ENCODE results near the gene RPL12. TPM values are rescaled to one million over a fixed set of nuclear protein-coding genes. Genes with fewer than 3 reads are reported as not detected.

Gene RPL12
- total and polyA plus RNA-seq, 2 experiments from 2014 or later: 594 to 1,676 TPM

DNA sequence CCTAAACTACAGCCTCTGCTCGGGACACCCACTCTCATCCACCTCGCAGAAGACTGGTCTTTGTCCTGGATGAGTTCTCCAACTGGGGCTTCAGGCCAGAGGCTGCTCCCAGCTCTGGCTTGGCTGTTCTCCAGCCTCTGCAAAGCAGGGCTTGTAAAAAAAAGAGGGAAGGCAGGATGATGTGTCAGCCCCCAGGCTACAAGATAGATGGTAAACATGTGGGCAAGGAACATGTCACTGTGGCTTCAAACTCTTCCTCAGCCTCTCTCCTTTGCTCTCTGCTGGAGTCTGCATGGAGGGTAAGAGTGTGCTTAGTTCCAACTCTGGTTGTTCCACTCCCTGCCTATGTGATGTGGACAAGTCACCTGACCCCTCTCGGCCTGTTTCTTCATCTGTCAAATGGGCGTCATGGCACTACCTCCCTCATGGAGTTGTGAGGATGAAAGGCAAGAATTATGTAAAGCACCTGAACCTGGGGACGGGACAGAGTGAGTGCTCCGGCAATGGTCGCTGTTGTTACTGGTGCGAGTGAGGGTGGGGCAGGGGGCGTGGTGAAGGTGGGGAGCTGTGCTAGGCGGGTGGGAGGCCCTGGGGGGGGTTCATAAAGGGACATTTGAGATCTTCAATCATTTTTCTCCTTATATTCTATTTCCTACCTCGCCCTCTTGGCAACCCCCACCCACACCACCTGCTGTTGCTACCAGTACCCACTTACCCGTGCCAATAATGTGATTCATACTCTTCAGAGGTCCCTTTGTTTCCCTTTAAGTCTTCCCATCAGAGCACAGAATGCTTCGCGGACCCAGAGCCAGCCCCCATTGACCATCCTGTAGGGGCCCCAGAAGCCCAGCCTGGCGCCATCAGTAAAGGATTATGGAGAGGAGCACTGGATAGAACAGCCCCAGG, 33.8 kb downstream of the RPL12 start:
- Histone ChIP-seq H3K9me2 (ENCODE audit: insufficient read depth) (no peaks in the 10 kb centered on the region), H3K9ac (no peak overlapping the region), H3K9me3 (ENCODE audit: low read depth) (no peaks in the 10 kb centered on the region), H3K4me2 (ENCODE audit: unreplicated experiment) (no peak overlapping the region), H3F3A (ENCODE audit: insufficient read depth) (no peaks in the 10 kb centered on the region), H3K4me3 (no peak overlapping the region), H3K27ac (no peak overlapping the region), H3K79me2 (ENCODE audit: insufficient read depth) (peaks cover under 1% of the 10 kb centered on the region; the same call in 1 of the 2 replicates), H3K36me3 (ENCODE audit: low read depth) (no peaks in the 10 kb centered on the region), H4K20me1 (ENCODE audit: insufficient read depth) (no peaks in the 10 kb centered on the region), H3K27me3 (replicated peaks; ENCODE audit: insufficient read depth) (no peaks in the 10 kb centered on the region), H3K4me1 (ENCODE audit: insufficient read depth) (no peaks in the 10 kb centered on the region; the same call in 1 of the 2 replicates), H2AFZ (no peak overlapping the region)
- DNase-seq: peak; percentile 75
- in situ Hi-C loops (cut with MboI): no loop called here
- no peak for TF ChIP-seq EZH2 (IDR thresholded peaks at IDR 0.05; ENCODE audit: insufficient read depth, poor library complexity, severe bottlenecking)
- no peak for TF ChIP-seq EZH2phosphoT487 (IDR thresholded peaks at IDR 0.05; ENCODE audit: insufficient read depth, low read depth)
- 73 to 80% methylated on average over 13 to 15 of the region's 15 CpGs for WGBS, 2 experiments (ENCODE audit: low coverage in 1 of 2, low lambda C conversion rate in 2 of 2, missing lambda C conversion rate in 2 of 2)

DNA sequence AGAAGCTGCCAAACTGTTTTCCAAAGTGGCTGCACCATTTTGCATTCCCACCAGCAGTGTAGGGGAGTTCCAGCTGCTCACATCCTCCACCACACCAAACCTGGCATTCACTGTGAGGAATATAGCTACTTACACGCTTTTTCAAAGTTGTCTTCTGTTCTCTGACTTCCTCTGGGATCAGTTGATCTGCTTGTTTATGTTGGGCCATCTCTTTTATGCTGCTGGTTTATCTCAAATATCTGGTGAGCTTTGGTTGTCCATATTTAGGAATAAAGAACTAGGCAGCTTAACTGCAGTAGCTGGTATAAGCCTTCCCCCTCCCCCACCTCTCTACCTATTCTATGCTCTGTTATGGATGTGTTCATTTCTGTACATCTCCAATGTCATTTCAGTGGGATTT, 35.5 kb downstream of the RPL12 start:
- in situ Hi-C loops (cut with MboI): no loop called here
- Histone ChIP-seq H3K9ac (no peak overlapping the region), H3K27ac (no peak overlapping the region), H3K79me2 (ENCODE audit: insufficient read depth) (no peaks in the 10 kb centered on the region), H3K4me2 (ENCODE audit: unreplicated experiment) (no peak overlapping the region), H4K20me1 (ENCODE audit: insufficient read depth) (no peaks in the 10 kb centered on the region), H3K36me3 (ENCODE audit: low read depth) (no peaks in the 10 kb centered on the region), H3K4me3 (no peak overlapping the region), H3K9me3 (ENCODE audit: low read depth) (no peaks in the 10 kb centered on the region), H2AFZ (no peak overlapping the region), H3F3A (ENCODE audit: insufficient read depth) (no peaks in the 10 kb centered on the region), H3K4me1 (ENCODE audit: insufficient read depth) (no peaks in the 10 kb centered on the region; the same call in 1 of the 2 replicates), H3K9me2 (ENCODE audit: insufficient read depth) (no peaks in the 10 kb centered on the region), H3K27me3 (replicated peaks; ENCODE audit: insufficient read depth) (no peaks in the 10 kb centered on the region)
- TF ChIP-seq EZH2 (IDR thresholded peaks at IDR 0.05; ENCODE audit: insufficient read depth, poor library complexity, severe bottlenecking) (no peak), EZH2phosphoT487 (IDR thresholded peaks at IDR 0.05; ENCODE audit: insufficient read depth, low read depth) (no peak)
- 88 to 96% methylated on average over 1 of the region's 1 CpG for WGBS, 2 experiments (ENCODE audit: low coverage in 1 of 2, low lambda C conversion rate in 2 of 2, missing lambda C conversion rate in 2 of 2)
- no peak for DNase-seq

DNA sequence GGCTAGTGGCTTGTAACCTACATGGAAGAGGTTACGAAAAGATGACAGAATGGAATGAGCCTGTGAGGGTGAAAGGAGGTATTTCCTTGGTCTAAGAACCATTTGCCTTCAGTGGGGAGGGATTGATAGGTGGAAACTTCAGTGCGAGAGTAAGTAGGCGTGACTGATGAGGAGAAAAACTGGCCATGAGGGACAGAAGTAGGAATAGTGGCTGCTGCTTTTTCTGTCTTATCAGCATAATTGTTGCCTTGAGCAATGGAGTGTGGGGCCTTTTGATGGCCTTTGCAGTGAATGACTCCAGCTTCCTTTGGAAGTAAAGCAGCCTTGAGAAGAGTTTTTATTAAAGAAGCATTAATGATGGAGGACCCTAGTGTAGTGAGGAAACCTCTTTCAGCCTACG, 36.1 kb downstream of the RPL12 start:
- H3K4me3 ChIP-seq: no peak overlapping the region
- 80 to 88% methylated on average over 4 of the region's 4 CpGs for WGBS, 2 experiments (ENCODE audit: low coverage in 1 of 2, low lambda C conversion rate in 2 of 2, missing lambda C conversion rate in 2 of 2)
- H3K9me3 ChIP-seq (ENCODE audit: low read depth): no peaks in the 10 kb centered on the region
- H3K79me2 ChIP-seq (ENCODE audit: insufficient read depth): no peaks in the 10 kb centered on the region
- no peak overlapping the region for H3K9ac ChIP-seq
- DNase-seq: no peak
- TF ChIP-seq EZH2 (IDR thresholded peaks at IDR 0.05; ENCODE audit: insufficient read depth, poor library complexity, severe bottlenecking): no peak
- no peak for TF ChIP-seq EZH2phosphoT487 (IDR thresholded peaks at IDR 0.05; ENCODE audit: insufficient read depth, low read depth)
- no peak overlapping the region for H2AFZ ChIP-seq
- no peaks in the 10 kb centered on the region for H3F3A ChIP-seq (ENCODE audit: insufficient read depth)
- no peak overlapping the region for H3K27ac ChIP-seq
- no peaks in the 10 kb centered on the region for H3K27me3 ChIP-seq (replicated peaks; ENCODE audit: insufficient read depth)
- no peaks in the 10 kb centered on the region for H3K36me3 ChIP-seq (ENCODE audit: low read depth)
- in situ Hi-C loops (cut with MboI): no loop called here
- H3K9me2 ChIP-seq (ENCODE audit: insufficient read depth): no peaks in the 10 kb centered on the region
- no peaks in the 10 kb centered on the region; the same call in 1 of the 2 replicates for H3K4me1 ChIP-seq (ENCODE audit: insufficient read depth)
- H3K4me2 ChIP-seq (ENCODE audit: unreplicated experiment): no peak overlapping the region
- H4K20me1 ChIP-seq (ENCODE audit: insufficient read depth): no peaks in the 10 kb centered on the region

DNA sequence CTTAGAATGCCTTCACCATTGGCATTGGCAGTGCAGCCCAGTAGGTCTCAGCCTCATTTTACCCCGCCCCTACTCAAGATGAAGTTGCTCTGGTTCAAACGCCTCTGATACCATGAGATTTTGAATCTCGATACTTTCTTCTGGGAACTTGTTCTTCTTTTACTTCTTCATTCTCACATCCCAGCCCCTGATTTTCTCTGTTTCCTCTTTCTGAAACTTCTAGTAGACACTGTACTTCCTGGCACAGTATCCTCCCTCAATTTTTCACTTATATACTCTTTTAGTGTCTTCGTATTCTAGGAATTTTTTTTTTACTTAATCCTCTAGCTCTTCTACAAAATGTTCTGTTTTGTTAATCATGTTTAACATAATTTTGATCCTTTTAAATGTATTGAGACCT, 40.1 kb downstream of the RPL12 start:
- no peaks in the 10 kb centered on the region for H3K4me1 ChIP-seq (ENCODE audit: insufficient read depth)
- H3K9me2 ChIP-seq (ENCODE audit: insufficient read depth): no peaks in the 10 kb centered on the region
- no peak overlapping the region for H2AFZ ChIP-seq
- H3K27ac ChIP-seq: no peak overlapping the region
- no peaks in the 10 kb centered on the region for H3K9me3 ChIP-seq (ENCODE audit: low read depth)
- no peak for DNase-seq
- no peaks in the 10 kb centered on the region for H3K36me3 ChIP-seq (ENCODE audit: low read depth)
- H3K27me3 ChIP-seq (replicated peaks; ENCODE audit: insufficient read depth): no peaks in the 10 kb centered on the region
- WGBS, 2 experiments (ENCODE audit: low coverage in 1 of 2, low lambda C conversion rate in 2 of 2, missing lambda C conversion rate in 2 of 2): 95 to 97% methylated on average over 4 of the region's 4 CpGs
- H3K4me2 ChIP-seq (ENCODE audit: unreplicated experiment): no peak overlapping the region
- TF ChIP-seq EZH2phosphoT487 (IDR thresholded peaks at IDR 0.05; ENCODE audit: insufficient read depth, low read depth): no peak
- no peak for TF ChIP-seq EZH2 (IDR thresholded peaks at IDR 0.05; ENCODE audit: insufficient read depth, poor library complexity, severe bottlenecking)
- no peak overlapping the region for H3K4me3 ChIP-seq
- no peaks in the 10 kb centered on the region for H3F3A ChIP-seq (ENCODE audit: insufficient read depth)
- H4K20me1 ChIP-seq (ENCODE audit: insufficient read depth): no peaks in the 10 kb centered on the region
- no peaks in the 10 kb centered on the region for H3K79me2 ChIP-seq (ENCODE audit: insufficient read depth)
- in situ Hi-C loops (cut with MboI): no loop called here
- no peak overlapping the region for H3K9ac ChIP-seq

All from GM23248 (cell line).